Astrocyte (in vitro differentiated cells and primary cell): Measurements from ENCODE around the gene DHRS12.
A peak's percentile ranks its signal among the peaks of the same experiment; 100 is the strongest.

Source experiments
- EZH2 ChIP-seq: IDR thresholded peaks from 2 replicates; pipeline ENCODE4 v1.6.1; 2012; ENCODE audit warnings: mild to moderate bottlenecking, low read length, inconsistent platforms; ENCODE audit not compliant: insufficient read depth
- TF ChIP-seq, protein P1 (sequence below): IDR thresholded peaks from 2 replicates; pipeline ENCODE4 v1.5.1; 2011; ENCODE audit warnings: low read depth, mild to moderate bottlenecking, inconsistent platforms, low read length, moderate library complexity; ENCODE audit not compliant: insufficient read depth

GRCh38 chr13:51814825-51815650 lies 11.1 kb upstream of the DHRS12 start:
- no peak for TF ChIP-seq EZH2
- TF ChIP-seq, protein P1, sequence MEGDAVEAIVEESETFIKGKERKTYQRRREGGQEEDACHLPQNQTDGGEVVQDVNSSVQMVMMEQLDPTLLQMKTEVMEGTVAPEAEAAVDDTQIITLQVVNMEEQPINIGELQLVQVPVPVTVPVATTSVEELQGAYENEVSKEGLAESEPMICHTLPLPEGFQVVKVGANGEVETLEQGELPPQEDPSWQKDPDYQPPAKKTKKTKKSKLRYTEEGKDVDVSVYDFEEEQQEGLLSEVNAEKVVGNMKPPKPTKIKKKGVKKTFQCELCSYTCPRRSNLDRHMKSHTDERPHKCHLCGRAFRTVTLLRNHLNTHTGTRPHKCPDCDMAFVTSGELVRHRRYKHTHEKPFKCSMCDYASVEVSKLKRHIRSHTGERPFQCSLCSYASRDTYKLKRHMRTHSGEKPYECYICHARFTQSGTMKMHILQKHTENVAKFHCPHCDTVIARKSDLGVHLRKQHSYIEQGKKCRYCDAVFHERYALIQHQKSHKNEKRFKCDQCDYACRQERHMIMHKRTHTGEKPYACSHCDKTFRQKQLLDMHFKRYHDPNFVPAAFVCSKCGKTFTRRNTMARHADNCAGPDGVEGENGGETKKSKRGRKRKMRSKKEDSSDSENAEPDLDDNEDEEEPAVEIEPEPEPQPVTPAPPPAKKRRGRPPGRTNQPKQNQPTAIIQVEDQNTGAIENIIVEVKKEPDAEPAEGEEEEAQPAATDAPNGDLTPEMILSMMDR, result peak; percentile 84
